ENCODE measurements around the gene PMAIP1.

PMAIP1 gene

GRCh38 chr18:59915606-59916005, 15.8 kb downstream of the PMAIP1 start:
- DNase-seq (ENCODE audit: low read depth): no peak

DNA sequence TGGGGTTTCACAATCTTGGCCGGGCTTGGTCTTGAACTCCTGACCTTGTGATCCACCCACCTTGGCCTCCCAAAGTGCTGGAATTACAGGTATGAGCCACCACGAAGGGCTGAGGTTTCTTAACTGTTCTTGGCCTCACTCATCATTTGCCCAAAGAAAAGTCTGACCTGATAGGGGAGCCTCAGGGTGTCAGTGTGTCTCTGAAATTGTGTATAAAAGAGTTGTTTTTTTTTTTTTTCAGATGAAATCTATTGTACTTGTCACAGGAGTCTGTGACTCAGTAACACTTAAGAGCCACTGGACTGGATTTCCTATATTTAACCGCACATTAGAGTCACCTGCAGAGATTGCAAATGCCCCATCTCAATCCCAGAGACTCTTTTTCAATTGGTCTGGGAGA, 16.9 kb downstream of the PMAIP1 start:
- no peak for DNase-seq (ENCODE audit: low read depth)

DNA sequence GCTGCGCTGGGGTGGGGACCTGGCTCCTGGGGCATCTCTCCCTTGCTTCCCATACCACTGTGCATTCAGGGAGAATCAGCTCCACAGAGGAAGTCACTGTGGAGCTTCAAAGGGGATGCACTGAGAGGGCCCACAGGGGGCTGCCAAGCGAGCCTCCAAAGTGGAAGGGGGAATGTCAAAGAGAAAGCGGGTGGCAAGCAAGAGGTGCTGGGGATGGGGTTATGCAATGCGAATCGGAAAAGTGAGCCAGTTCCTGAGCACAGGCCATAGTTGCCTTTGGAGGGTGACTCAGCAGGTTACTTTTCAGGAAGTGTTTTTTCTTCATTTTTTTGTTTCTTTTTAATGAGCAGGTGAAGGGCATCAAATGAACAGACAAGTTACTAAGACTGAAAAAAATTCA, 17.6 kb downstream of the PMAIP1 start:
- DNase-seq (ENCODE audit: low read depth): no peak

DNA sequence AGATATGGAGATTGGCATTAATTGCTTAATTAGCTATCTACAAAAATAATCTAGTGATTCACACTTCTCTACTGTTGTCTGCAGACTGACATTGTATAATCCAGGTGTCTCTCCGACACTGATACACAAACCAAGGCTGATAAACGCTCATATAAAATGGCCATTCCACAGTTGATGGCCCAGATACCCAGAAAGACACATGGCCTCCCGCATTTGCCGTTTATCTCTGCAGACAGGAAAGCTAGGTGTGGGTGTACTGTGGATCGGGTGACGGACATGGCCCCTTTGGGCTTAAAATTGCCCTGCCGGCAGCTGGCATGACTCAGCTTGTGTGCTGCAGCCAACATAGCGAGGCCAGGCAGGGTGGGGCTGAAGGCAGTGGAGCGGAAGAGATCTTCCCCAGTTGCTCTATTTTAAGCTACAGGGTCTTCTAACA, 18.5 kb downstream of the PMAIP1 start:
- no peak for DNase-seq (ENCODE audit: low read depth)

GRCh38 chr18:59918997-59919396, 19.2 kb downstream of the PMAIP1 start:
- no peak for DNase-seq (ENCODE audit: low read depth)

- no peak for DNase-seq (ENCODE audit: low read depth)
These were observed 21.6 kb downstream of the PMAIP1 start for GRCh38 chr18:59921384-59921891.

DNA sequence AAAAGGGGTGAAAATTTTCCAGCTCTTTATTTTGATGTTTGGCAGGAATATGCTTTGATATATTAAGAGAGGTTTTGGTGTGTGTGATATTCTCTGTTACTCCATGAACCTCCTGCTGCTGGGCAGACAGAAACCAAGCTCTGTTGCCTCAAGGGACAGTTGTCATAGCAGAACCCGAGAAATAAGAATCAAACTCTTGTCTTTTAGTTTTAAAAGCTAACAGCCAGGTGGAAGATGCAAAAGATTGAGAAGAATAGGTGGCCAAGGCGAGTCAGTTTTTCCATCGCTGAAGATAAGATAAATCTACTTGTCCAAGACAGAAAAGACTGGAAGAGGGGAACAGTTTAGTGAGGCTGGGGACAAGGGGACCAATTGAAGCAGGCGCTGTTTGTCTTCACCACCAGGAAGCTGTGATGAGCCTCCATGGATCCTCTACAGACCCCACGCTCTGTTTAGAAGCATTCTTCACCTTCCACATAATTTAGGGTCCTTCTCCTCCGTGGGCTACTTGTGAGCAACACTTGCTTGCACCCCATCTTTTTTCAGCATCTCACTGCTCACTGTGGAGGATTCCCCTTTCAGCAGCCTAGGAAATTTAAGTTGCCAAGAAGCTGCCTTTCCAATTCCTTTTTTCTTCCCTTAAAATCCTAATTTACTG, 23.9 kb downstream of the PMAIP1 start:
- DNase-seq (ENCODE audit: low read depth): no peak

DNA sequence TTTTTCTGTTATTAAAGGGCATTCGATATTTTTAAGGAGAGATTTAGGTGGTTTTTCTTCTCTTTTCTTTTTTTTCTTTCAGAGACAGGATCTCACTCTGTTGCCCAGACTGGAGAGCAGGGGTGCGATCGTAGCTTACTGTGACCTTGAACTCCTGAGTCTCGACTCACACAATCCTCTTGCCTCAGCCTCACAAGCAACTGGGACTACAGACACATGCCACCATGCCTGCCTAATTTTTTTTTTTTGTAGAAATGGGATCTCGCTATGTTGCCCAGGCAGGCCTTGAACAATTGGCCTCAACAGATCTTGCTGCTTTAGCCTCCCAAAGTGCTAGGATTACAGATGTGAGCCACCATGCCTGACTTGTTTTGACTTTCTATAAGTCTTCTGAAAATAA, 26.3 kb downstream of the PMAIP1 start:
- no peak for DNase-seq (ENCODE audit: low read depth)

DNA sequence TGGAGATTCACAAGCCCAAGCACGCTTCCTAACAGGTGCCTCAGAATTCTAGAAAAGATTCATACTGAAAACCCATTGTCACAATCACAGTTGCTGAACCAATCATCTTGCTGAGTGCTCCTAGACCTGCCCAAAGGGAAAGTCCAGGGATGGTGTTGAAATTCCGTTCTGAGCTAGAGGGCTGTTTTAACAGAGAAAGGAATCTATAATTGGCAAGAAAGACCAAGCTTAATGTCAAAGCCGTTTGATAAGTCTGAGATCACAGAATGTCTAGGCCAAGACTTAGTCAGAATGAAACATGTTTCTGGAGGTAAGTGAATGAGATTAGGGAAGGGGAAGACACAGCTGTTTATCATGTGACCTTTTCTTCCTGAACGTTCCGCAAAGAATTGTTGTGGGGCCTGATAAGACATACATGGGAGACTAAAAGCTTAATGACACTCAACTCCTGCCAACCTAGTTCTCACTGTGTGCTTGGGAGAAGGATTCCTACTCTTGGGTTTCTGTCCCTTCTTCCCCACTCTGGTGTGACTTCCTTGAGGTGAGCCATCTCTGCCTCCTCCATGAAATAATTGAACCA, 27.5 kb downstream of the PMAIP1 start:
- DNase-seq (ENCODE audit: low read depth): no peak

DNA sequence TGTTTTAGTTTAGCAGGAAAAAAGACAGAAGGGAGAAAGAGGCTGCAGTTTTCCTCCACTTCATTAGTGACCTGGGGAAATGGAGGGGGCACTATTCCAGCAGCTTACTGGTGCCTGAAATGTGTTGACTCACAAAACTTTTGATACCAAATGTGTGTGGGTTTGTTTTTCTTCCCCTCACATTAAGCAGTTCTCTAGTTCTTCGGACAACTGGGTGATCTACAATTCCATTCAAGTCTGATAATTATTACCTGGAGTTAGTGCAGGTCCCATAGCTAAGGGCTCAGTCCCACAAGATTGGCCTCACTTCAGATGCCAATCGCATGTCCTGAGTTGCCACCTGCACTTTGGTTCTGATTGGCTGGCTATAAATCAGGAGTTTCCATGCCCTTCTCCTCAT, 28.4 kb downstream of the PMAIP1 start:
- no peak for DNase-seq (ENCODE audit: low read depth)

DNA sequence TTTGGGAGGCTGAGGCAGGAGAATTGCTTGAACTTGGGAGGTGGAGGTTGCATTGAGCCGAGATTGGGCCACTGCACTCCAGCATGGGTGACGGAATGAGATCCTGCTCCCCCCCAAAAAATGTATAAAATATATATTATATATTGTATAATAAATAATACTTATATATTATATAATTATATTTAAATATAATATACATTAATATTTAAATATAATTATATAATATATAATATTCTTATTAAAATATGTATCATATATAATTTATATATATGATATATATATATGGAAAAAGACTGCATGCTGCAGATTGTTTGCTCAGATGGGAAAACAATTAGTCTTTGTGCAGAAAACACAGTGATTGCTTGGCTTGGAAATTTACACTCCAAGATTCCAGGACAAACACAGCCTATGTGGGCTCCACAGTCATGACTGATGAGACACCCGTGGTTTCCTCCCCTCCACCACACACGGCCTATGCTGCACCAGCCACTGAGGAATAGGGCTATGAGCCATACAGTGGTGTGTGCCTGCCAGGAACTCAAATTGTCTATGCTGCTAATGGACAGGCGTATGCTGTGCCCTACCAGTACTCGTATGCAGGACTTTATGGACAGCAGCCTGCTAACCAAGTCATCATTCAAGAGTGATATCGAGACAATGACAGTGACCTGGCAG, 30.0 kb downstream of the PMAIP1 start:
- no peak for DNase-seq (ENCODE audit: low read depth)

DNA sequence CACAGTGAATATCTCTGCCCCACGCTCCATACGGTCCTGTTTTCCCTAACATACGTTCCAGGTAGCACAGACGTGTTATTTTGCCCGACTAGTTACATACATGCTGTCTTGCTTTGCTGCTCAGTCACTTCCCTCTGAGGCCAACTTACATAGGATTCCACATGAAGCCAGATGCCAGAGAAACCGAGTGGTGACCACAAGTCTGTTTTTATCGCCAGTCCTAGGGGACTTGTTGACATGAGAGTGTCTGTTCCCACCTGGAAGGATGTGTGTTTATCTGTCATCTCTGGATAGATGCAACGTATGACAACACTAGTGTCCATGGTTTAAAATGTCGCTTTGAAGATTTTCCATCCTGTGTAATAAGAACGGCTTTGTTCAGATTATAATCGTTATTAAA, 32.6 kb downstream of the PMAIP1 start:
- DNase-seq (ENCODE audit: low read depth): no peak

GRCh38 chr18:59938676-59939075, 38.9 kb downstream of the PMAIP1 start:
- DNase-seq (ENCODE audit: low read depth): no peak

DNA sequence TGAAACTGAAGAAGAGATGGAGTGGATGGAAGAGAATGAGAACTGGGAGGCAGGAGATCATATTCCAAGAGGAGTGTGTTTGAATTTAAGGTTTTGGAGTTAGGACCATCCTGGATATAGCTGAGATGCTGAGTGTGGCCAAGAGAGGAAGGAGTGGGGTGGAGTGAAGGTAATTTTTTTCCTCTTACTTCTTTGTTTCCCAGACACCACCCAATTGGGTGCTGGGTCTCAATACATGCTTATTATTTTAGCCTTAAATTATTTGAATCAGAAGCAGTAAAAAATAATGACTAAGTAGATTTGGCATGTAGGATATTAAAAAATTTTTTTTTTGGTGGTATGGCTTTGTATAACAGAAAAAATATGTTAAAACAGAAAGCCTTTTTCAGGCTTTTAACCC, 39.3 kb downstream of the PMAIP1 start:
- DNase-seq (ENCODE audit: low read depth): no peak

DNA sequence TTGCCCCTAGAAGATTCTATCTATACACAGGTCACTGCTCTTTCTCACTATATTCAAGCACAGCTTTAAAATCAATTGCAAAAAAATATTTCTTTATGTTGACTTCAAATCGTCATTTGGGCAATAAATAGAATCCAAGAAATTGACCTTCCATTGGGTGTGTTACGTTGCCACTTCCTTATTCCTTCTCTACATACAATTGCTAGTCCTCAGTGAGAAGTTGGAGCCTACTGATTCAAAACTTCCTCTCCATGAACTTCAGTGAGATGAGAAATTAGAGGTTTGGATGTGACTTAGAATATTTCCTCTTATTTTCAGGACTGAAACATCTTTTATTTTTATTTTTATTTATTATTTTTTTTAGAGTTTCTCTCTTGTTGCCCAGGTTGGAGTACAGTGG, 40.3 kb downstream of the PMAIP1 start:
- no peak for DNase-seq (ENCODE audit: low read depth)

- no peak for DNase-seq (ENCODE audit: low read depth)
These were observed 41.5 kb downstream of the PMAIP1 start for GRCh38 chr18:59941331-59941730.

GRCh38 chr18:59942601-59943000, 42.8 kb downstream of the PMAIP1 start:
- no peak for DNase-seq (ENCODE audit: low read depth)

DNA sequence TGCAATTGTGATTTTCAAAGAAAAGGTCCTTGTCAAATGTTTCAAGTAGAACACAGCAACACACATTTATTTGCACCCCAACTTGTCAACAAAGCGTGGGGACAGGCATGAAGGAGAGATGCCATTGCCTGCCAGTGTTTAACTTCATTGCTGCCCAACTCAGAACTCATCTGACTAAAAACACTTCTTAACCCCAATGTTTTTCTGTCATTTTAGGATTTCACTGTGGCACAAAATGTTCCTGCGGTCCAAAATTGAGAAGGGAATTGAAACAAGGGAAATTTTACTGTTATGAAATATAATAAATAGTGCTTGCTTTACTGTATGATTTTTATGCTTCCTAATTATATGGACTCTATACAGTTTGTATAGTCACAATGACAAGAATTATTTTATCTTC, 45.7 kb downstream of the PMAIP1 start:
- no peak for DNase-seq (ENCODE audit: low read depth)

- peak; percentile 80 for DNase-seq (ENCODE audit: low read depth)
These were observed 50.6 kb downstream of the PMAIP1 start for GRCh38 chr18:59950215-59950944.

- no peak for DNase-seq (ENCODE audit: low read depth)
These were observed 51.8 kb downstream of the PMAIP1 start for GRCh38 chr18:59951591-59951990.

- no peak for DNase-seq (ENCODE audit: low read depth)
These were observed 52.6 kb downstream of the PMAIP1 start for GRCh38 chr18:59952283-59953007.
